Spleen (tissue), 11 donors: Measurements from ENCODE around the gene FSHR. TPM values are rescaled to one million over a fixed set of nuclear protein-coding genes. Genes with fewer than 3 reads are reported as not detected.

Experiments
- DNase-seq: peaks from one replicate; pipeline ENCODE4 v3.0.0-alpha.2; 2020
- H3K27ac ChIP-seq, 8 donors: fragments of 200-600 bp; sonication (generic) in 7 of 8; 1 replicate in 4 of 8; 2 replicates in 4 of 8; pipeline versions ENCODE4 v1.5.0 to v1.8.0; 2016 to 2021; ENCODE audit warnings: inconsistent platforms in 4 of 8, mild to moderate bottlenecking in 4 of 8, moderate library complexity in 1 of 8
- H3K27me3 ChIP-seq, 7 donors: fragments of 200-600 bp; sonication (generic) in 6 of 7; replicated peaks in 1 of 7; 1 replicate in 4 of 7; 2 replicates in 3 of 7; pipeline versions ENCODE4 v1.5.0 to v1.8.0; 2016 to 2021; ENCODE audit warnings: inconsistent platforms in 3 of 7, mild to moderate bottlenecking in 1 of 7
- H3K36me3 ChIP-seq, 6 donors: fragments of 200-600 bp; sonication (generic) in 5 of 6; 1 replicate in 4 of 6; 2 replicates in 2 of 6; pipeline versions ENCODE4 v1.5.0 to v1.8.0; 2016 to 2021; ENCODE audit warnings: inconsistent platforms in 2 of 6
- H3K4me1 ChIP-seq, 6 donors: fragments of 200-600 bp; sonication (generic) in 5 of 6; 1 replicate in 3 of 6; 2 replicates in 3 of 6; pipeline versions ENCODE4 v1.5.0 to v1.8.0; 2016 to 2021; ENCODE audit warnings: inconsistent platforms in 3 of 6
- H3K4me3 ChIP-seq, 8 donors: fragments of 200-600 bp; sonication (generic) in 7 of 8; 1 replicate in 4 of 8; 2 replicates in 4 of 8; pipeline versions ENCODE4 v1.5.0 to v1.8.0; 2016 to 2021; ENCODE audit warnings: inconsistent platforms in 4 of 8, mild to moderate bottlenecking in 4 of 8, moderate library complexity in 2 of 8
- H3K9me3 ChIP-seq, 8 donors: fragments of 200-600 bp; sonication (generic) in 7 of 8; 1 replicate in 4 of 8; 2 replicates in 4 of 8; pipeline versions ENCODE4 v1.5.0 to v1.8.0; 2016 to 2021; ENCODE audit warnings: inconsistent platforms in 4 of 8
- POLR2A ChIP-seq, 3 donors: fragments of 450-650 bp; IDR thresholded peaks; one replicate each; pipeline ENCODE4 v1.5.1; 2017; ENCODE audit warnings: antibody characterized with exemption in 3 of 3, mild to moderate bottlenecking in 1 of 3
- POLR2AphosphoS5 ChIP-seq, 3 donors: sonication (generic); formaldehyde crosslinking; IDR thresholded peaks; one replicate each; pipeline ENCODE4 v1.5.1; 2017; ENCODE audit warnings: antibody characterized with exemption in 3 of 3
- WGBS, 5 donors: extraction: QIAGEN DNeasy Blood & Tissue Kit in 3 of 5; methylation state at CpG; one replicate each; pipeline versions ENCODE4 v1.1.5 to v1.1.7; 2013 to 2018; 5-methylcytosine and 5-hydroxymethylcytosine counted together
- intact Hi-C: fragments of 100-400 bp; cut with DNase I; formaldehyde crosslinking; loops from one replicate; pipeline ENCODE4 v1.15.0; 2023; ENCODE audit warnings: low total_unique reads
- polyA plus RNA-seq, 3 donors: library from polyadenylated mRNA; stranded (reverse); fragments of 200-250 nt; gene quantifications; one replicate each; pipeline ENCODE4 v1.2.1, GENCODE V29; 2013
- total RNA-seq, 7 donors: library from RNA; depleted of rRNA in 3 of 7; stranded (reverse); fragments of >200 nt in 3 of 7; fragmentation: NEBNext Ultra II Directional in 4 of 7; extraction: Animal tissue kit (Norgen Biotek cat#: 25700) in 4 of 7; gene quantifications; one replicate each; pipeline versions ENCODE4 v1.1.0 to v1.2.1, GENCODE V29; 2016 to 2021
- TF ChIP-seq, protein P1 (sequence below), 11 experiments: fragments of 200-600 bp in 7 of 11; fragments of 450-650 bp in 4 of 11; sonication (generic) in 4 of 11; IDR thresholded peaks in 8 of 11; conservative IDR thresholded peaks in 3 of 11; 1 replicate in 7 of 11; 2 replicates in 4 of 11; pipeline versions ENCODE4 v1.4.0 to v1.8.0; 2016 to 2021; ENCODE audit warnings: antibody characterized with exemption in 11 of 11, inconsistent platforms in 4 of 11, mild to moderate bottlenecking in 1 of 11
- donor health status: healthy with polysubstance abuse.
- donor health status: DM: no; HTN: no; CAD: no; lungs with moderate emphysema.
- donor health status: DM: no; HTN: no; CAD: no.
- donor health status: Bipolar disorder and iron deficiency.
- donor health status: healthy.
- donor health status: DM: no; HTN: no; CAD: no.
- donor health status: DM: yes; HTN: yes; CAD: no.

FSHR gene
- total and polyA plus RNA-seq, 10 donors = 0.03 TPM; not detected in 9

DNA sequence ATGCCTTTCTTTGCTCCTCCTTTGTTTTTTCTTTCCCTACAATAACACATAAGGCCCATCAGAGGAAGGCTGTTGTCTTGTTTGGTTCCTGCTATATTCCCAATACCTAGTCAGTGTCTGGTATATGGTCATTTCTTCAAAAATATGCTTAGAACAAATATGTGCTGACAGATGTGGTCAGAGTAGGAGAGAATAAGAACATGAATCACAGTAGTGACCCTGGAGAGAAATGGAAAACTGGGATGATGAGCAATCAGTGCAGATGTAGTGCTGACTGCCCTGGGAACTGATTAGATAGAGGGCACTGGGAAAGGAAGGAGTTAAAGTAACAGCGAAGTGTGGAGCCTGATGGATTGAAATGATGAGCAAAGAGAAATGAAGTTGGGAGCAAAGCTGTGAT is 209.4 kb downstream of the FSHR start:
- intact Hi-C loops = loop anchor here (10.0 kb wide), 2 partner anchors 1460 to 1550 kb away; no protein-coding TSS in a partner anchor
- 78 to 96% (median 84%) methylated on average over 1 of the region's 1 CpG for WGBS, 5 donors
- Histone ChIP-seq H3K4me1 (no peaks in the 10 kb centered on the region), H3K9me3 (no peaks in the 10 kb centered on the region), H3K4me3 (no peak overlapping the region), H3K27ac (no peak overlapping the region), H3K36me3 (no peaks in the 10 kb centered on the region), H3K27me3 (no peaks in the 10 kb centered on the region)
- DNase-seq = no peak
- TF ChIP-seq POLR2A (IDR thresholded peaks at IDR 0.05) = no peak

DNA sequence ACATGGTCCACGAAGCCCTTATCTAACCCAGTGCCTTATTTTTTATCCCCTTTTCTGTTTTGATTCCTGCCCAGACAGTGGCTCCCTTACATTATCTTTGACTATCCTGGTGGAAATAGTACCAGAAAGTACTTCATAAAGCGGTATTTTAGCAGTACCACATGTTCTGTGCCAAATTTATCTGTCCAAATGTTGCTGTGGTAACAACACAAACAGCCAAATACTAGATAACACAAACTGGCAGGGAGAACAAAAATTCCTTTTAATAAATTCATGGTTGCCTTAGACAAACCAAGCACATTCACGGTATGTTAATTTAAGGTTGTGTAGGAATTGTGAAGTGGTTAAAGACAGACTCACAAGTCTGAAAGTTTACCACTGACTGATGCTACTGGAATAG is 210.9 kb downstream of the FSHR start:
- TF ChIP-seq POLR2AphosphoS5 (IDR thresholded peaks at IDR 0.05) = no peak
- TF ChIP-seq POLR2A (IDR thresholded peaks at IDR 0.05) = no peak
- TF ChIP-seq, protein P1, sequence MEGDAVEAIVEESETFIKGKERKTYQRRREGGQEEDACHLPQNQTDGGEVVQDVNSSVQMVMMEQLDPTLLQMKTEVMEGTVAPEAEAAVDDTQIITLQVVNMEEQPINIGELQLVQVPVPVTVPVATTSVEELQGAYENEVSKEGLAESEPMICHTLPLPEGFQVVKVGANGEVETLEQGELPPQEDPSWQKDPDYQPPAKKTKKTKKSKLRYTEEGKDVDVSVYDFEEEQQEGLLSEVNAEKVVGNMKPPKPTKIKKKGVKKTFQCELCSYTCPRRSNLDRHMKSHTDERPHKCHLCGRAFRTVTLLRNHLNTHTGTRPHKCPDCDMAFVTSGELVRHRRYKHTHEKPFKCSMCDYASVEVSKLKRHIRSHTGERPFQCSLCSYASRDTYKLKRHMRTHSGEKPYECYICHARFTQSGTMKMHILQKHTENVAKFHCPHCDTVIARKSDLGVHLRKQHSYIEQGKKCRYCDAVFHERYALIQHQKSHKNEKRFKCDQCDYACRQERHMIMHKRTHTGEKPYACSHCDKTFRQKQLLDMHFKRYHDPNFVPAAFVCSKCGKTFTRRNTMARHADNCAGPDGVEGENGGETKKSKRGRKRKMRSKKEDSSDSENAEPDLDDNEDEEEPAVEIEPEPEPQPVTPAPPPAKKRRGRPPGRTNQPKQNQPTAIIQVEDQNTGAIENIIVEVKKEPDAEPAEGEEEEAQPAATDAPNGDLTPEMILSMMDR (IDR thresholded peaks at IDR 0.05 in 8 of 11, conservative IDR thresholded peaks at IDR 0.05 in 3 of 11) = no peak
- 65 to 82% (median 76%) methylated on average over 3 of the region's 3 CpGs for WGBS, 5 donors
- no peak for DNase-seq
- Histone ChIP-seq H3K4me3 (no peak overlapping the region), H3K27me3 (no peaks in the 10 kb centered on the region), H3K27ac (no peak overlapping the region), H3K4me1 (no peaks in the 10 kb centered on the region), H3K36me3 (no peaks in the 10 kb centered on the region), H3K9me3 (no peaks in the 10 kb centered on the region)
- intact Hi-C loops = loop anchor here (10.0 kb wide), 2 partner anchors 1461 to 1551 kb away; no protein-coding TSS in a partner anchor

DNA sequence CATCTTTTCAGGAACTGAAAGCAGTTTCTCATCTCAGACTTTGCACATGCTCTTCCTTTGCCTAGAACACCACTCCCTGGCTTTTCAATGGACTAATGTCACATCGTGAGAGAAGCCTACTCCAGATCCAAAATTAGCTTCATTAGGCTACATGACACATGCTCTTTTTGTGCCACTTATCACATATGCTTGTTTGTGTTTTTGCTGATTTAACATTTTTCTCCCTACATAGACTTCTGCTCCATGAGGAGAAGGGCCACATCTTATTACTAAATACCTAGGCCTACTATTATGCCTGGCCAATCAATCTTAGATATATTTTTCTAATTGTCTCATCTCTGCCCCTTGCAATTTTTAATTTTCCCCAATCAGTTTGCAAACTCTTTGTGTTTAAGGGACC is 212.4 kb downstream of the FSHR start:
- Histone ChIP-seq H3K27ac (no peak overlapping the region), H3K9me3 (no peaks in the 10 kb centered on the region), H3K36me3 (no peaks in the 10 kb centered on the region), H3K27me3 (no peaks in the 10 kb centered on the region), H3K4me3 (no peak overlapping the region), H3K4me1 (no peaks in the 10 kb centered on the region)
- 50 to 89% (median 66%) methylated on average over 1 of the region's 1 CpG for WGBS, 5 donors
- TF ChIP-seq POLR2AphosphoS5 (IDR thresholded peaks at IDR 0.05) (no peak), POLR2A (IDR thresholded peaks at IDR 0.05) (no peak)
- TF ChIP-seq, protein P1 (IDR thresholded peaks at IDR 0.05 in 8 of 11, conservative IDR thresholded peaks at IDR 0.05 in 3 of 11) = no peak
- intact Hi-C loops = loop anchor here (10.0 kb wide), 2 partner anchors 1463 to 1553 kb away; no protein-coding TSS in a partner anchor
- DNase-seq = no peak

DNA sequence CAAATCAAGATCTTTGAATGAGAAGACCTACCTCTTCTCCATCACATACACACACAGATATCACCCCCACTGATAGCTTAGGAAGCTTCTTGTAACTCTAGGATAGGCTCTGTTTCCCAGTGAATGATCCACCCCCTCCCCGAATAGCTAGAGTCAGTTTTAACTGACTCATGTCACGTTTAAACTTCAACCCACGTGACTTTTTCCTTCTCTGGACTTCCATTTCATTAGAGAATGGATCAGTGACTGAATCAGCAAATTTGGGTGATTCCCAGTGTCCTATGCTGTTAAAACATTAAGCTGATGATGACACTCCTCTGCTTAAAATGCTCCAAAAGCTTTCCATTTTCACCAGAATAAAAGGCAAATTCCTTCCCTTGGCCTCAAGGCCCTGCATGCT is 212.9 kb downstream of the FSHR start:
- H3K4me3 ChIP-seq = no peak overlapping the region
- no peaks in the 10 kb centered on the region for H3K36me3 ChIP-seq
- intact Hi-C loops = loop anchor here (10.0 kb wide), 2 partner anchors 1463 to 1553 kb away; no protein-coding TSS in a partner anchor
- DNase-seq = no peak
- WGBS, 5 donors = 70 to 83% (median 75%) methylated on average over 3 of the region's 3 CpGs
- H3K27me3 ChIP-seq = no peaks in the 10 kb centered on the region
- no peak overlapping the region for H3K27ac ChIP-seq
- H3K9me3 ChIP-seq = no peaks in the 10 kb centered on the region
- H3K4me1 ChIP-seq = no peaks in the 10 kb centered on the region
- TF ChIP-seq POLR2A (IDR thresholded peaks at IDR 0.05) (no peak), POLR2AphosphoS5 (IDR thresholded peaks at IDR 0.05) (no peak)
- TF ChIP-seq, protein P1 (IDR thresholded peaks at IDR 0.05 in 8 of 11, conservative IDR thresholded peaks at IDR 0.05 in 3 of 11) = no peak

DNA sequence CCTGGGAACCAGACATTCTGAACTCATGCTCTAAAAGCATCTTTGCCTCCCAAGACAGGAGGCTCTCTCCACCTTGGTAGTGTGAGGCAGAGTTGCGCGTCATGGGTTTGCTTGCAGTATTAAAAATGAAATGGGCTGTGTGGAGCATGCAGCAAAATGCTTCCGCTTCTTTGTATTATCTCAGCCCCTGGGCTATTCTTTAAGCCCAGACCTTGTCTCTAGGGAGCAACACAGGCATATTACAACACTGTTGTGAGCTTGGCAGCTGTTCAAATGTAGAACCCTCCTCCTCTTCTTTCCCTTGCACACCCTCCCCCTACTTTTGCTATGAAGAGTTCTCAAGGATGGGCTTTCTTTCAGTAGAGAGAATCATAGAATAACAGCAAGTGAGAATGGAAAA is 213.7 kb downstream of the FSHR start:
- H3K36me3 ChIP-seq = no peaks in the 10 kb centered on the region
- no peak overlapping the region for H3K27ac ChIP-seq
- H3K4me3 ChIP-seq = no peak overlapping the region
- TF ChIP-seq POLR2AphosphoS5 (IDR thresholded peaks at IDR 0.05) (no peak), POLR2A (IDR thresholded peaks at IDR 0.05) (no peak)
- TF ChIP-seq, protein P1 (IDR thresholded peaks at IDR 0.05 in 8 of 11, conservative IDR thresholded peaks at IDR 0.05 in 3 of 11) = no peak
- no peak for DNase-seq
- 73 to 92% (median 78%) methylated on average over 3 of the region's 3 CpGs for WGBS, 5 donors
- H3K9me3 ChIP-seq = no peaks in the 10 kb centered on the region
- intact Hi-C loops = loop anchor here (10.0 kb wide), 2 partner anchors 1464 to 1554 kb away; no protein-coding TSS in a partner anchor
- H3K27me3 ChIP-seq = no peaks in the 10 kb centered on the region
- no peaks in the 10 kb centered on the region for H3K4me1 ChIP-seq
